Measurements from ENCODE around the gene MAP1LC3C.
"Not testable (repeated sequence)": the region's sequence is repeated elsewhere in the genome, so short reads cannot be mapped to it uniquely, and the experiment has no call there.

Gene MAP1LC3C

GRCh38 chr1:242004751-242005495 lies 6.0 kb upstream of the MAP1LC3C start:
- Mint-ChIP-seq H3K9me3 (no peaks in the 10 kb centered on the region), H3K4me3 (no peak overlapping the region), H3K27me3 (peaks cover 12% of the 10 kb centered on the region), H3K4me1 (ENCODE audit: low read depth) (no peaks in the 10 kb centered on the region), H3K36me3 (ENCODE audit: low read depth) (no peaks in the 10 kb centered on the region), H3K27ac (no peak overlapping the region)
- DNase-seq: no peak

GRCh38 chr1:242002510-242002909 lies 3.6 kb upstream of the MAP1LC3C start:
- DNase-seq: no peak
- Mint-ChIP-seq H3K4me3 (no peak overlapping the region), H3K27me3 (peaks cover 10% of the 10 kb centered on the region), H3K36me3 (ENCODE audit: low read depth) (no peaks in the 10 kb centered on the region), H3K9me3 (no peaks in the 10 kb centered on the region), H3K27ac (no peak overlapping the region), H3K4me1 (ENCODE audit: low read depth) (peaks cover 5% of the 10 kb centered on the region)

- Mint-ChIP-seq H3K4me3 (no peak overlapping the region), H3K9me3 (no peaks in the 10 kb centered on the region), H3K4me1 (ENCODE audit: low read depth) (peaks cover 5% of the 10 kb centered on the region), H3K27ac (no peak overlapping the region), H3K36me3 (ENCODE audit: low read depth) (no peaks in the 10 kb centered on the region), H3K27me3 (peaks cover 6% of the 10 kb centered on the region)
- DNase-seq: no peak
These were observed 3.2 kb upstream of the MAP1LC3C start for GRCh38 chr1:242002072-242002471.

GRCh38 chr1:242000434-242000833 lies 1.5 kb upstream of the MAP1LC3C start:
- Mint-ChIP-seq H3K36me3 (ENCODE audit: low read depth) (no peaks in the 10 kb centered on the region), H3K27me3 (peaks cover 6% of the 10 kb centered on the region), H3K9me3 (no peaks in the 10 kb centered on the region), H3K4me1 (ENCODE audit: low read depth) (peaks cover 5% of the 10 kb centered on the region), H3K4me3 (no peak overlapping the region), H3K27ac (no peak overlapping the region)
- no peak for DNase-seq

- Mint-ChIP-seq H3K4me1 (ENCODE audit: low read depth) (peaks cover 5% of the 10 kb centered on the region), H3K36me3 (ENCODE audit: low read depth) (no peaks in the 10 kb centered on the region), H3K27me3 (peaks cover 6% of the 10 kb centered on the region), H3K27ac (no peak overlapping the region), H3K4me3 (peak overlapping the region; percentile 65), H3K9me3 (no peaks in the 10 kb centered on the region)
- peak; percentile 73 for DNase-seq
These were observed 431 bp downstream of the MAP1LC3C start for GRCh38 chr1:241998412-241998921.

- no peak for DNase-seq
- Mint-ChIP-seq H3K27ac (no peak overlapping the region), H3K36me3 (ENCODE audit: low read depth) (no peaks in the 10 kb centered on the region), H3K27me3 (peaks cover 12% of the 10 kb centered on the region), H3K4me3 (no peak overlapping the region), H3K4me1 (ENCODE audit: low read depth) (peaks cover 5% of the 10 kb centered on the region), H3K9me3 (no peaks in the 10 kb centered on the region)
These were observed 1.4 kb downstream of the MAP1LC3C start for GRCh38 chr1:241997401-241997998.

GRCh38 chr1:241994171-241994570 lies 4.7 kb downstream of the MAP1LC3C start:
- Mint-ChIP-seq H3K27me3 (peaks cover 11% of the 10 kb centered on the region), H3K4me3 (no peak overlapping the region), H3K27ac (no peak overlapping the region)

GRCh38 chr1:241992734-241993133 lies 6.2 kb downstream of the MAP1LC3C start:
- H3K36me3 Mint-ChIP-seq (ENCODE audit: low read depth): no peaks in the 10 kb centered on the region

More at GRCh38 chr1:241994171-241994570, 4.7 kb downstream of the MAP1LC3C start:
- Mint-ChIP-seq H3K36me3 (ENCODE audit: low read depth) (no peaks in the 10 kb centered on the region), H3K9me3 (no peaks in the 10 kb centered on the region), H3K4me1 (ENCODE audit: low read depth) (peaks cover 5% of the 10 kb centered on the region)
- DNase-seq: no peak

GRCh38 chr1:241990040-241990439 lies 8.9 kb downstream of the MAP1LC3C start:
- no peaks in the 10 kb centered on the region for H3K36me3 Mint-ChIP-seq (ENCODE audit: low read depth)
- H3K4me1 Mint-ChIP-seq (ENCODE audit: low read depth): no peaks in the 10 kb centered on the region
- no peak for DNase-seq
- H3K27ac Mint-ChIP-seq: no peak overlapping the region
- H3K4me3 Mint-ChIP-seq: no peak overlapping the region
- H3K27me3 Mint-ChIP-seq: peaks cover 9% of the 10 kb centered on the region
- no peaks in the 10 kb centered on the region for H3K9me3 Mint-ChIP-seq

More at GRCh38 chr1:241992734-241993133, 6.2 kb downstream of the MAP1LC3C start:
- Mint-ChIP-seq H3K4me1 (ENCODE audit: low read depth) (no peaks in the 10 kb centered on the region), H3K27me3 (peaks cover 10% of the 10 kb centered on the region), H3K4me3 (no peak overlapping the region), H3K27ac (no peak overlapping the region), H3K9me3 (no peaks in the 10 kb centered on the region)
- no peak for DNase-seq

GRCh38 chr1:241988389-241988930 lies 10.4 kb downstream of the MAP1LC3C start:
- not testable (repeated sequence) for DNase-seq; H3K4me1 Mint-ChIP-seq (ENCODE audit: low read depth); H3K4me3 Mint-ChIP-seq; H3K27me3 Mint-ChIP-seq; H3K36me3 Mint-ChIP-seq (ENCODE audit: low read depth); H3K27ac Mint-ChIP-seq; H3K9me3 Mint-ChIP-seq

GRCh38 chr1:241985787-241986186 lies 13.1 kb downstream of the MAP1LC3C start:
- H3K9me3 Mint-ChIP-seq: no peaks in the 10 kb centered on the region
- peaks cover 2% of the 10 kb centered on the region for H3K27me3 Mint-ChIP-seq
- H3K4me1 Mint-ChIP-seq (ENCODE audit: low read depth): no peaks in the 10 kb centered on the region
- no peaks in the 10 kb centered on the region for H3K36me3 Mint-ChIP-seq (ENCODE audit: low read depth)
- DNase-seq: no peak
- H3K27ac Mint-ChIP-seq: no peak overlapping the region
- H3K4me3 Mint-ChIP-seq: no peak overlapping the region

- no peaks in the 10 kb centered on the region for H3K9me3 Mint-ChIP-seq
- no peaks in the 10 kb centered on the region for H3K27me3 Mint-ChIP-seq
- no peak for DNase-seq
- no peaks in the 10 kb centered on the region for H3K36me3 Mint-ChIP-seq (ENCODE audit: low read depth)
- no peaks in the 10 kb centered on the region for H3K4me1 Mint-ChIP-seq (ENCODE audit: low read depth)
- no peak overlapping the region for H3K4me3 Mint-ChIP-seq
- H3K27ac Mint-ChIP-seq: no peak overlapping the region
These were observed 19.0 kb downstream of the MAP1LC3C start for GRCh38 chr1:241979926-241980325.

GRCh38 chr1:241979071-241979470 lies 19.8 kb downstream of the MAP1LC3C start:
- no peaks in the 10 kb centered on the region for H3K9me3 Mint-ChIP-seq
- H3K4me3 Mint-ChIP-seq: no peak overlapping the region
- H3K27ac Mint-ChIP-seq: no peak overlapping the region
- H3K4me1 Mint-ChIP-seq (ENCODE audit: low read depth): no peaks in the 10 kb centered on the region
- no peaks in the 10 kb centered on the region for H3K27me3 Mint-ChIP-seq
- no peaks in the 10 kb centered on the region for H3K36me3 Mint-ChIP-seq (ENCODE audit: low read depth)
- DNase-seq: no peak

- H3K4me3 Mint-ChIP-seq: no peak overlapping the region
- no peaks in the 10 kb centered on the region for H3K27me3 Mint-ChIP-seq
- no peaks in the 10 kb centered on the region for H3K9me3 Mint-ChIP-seq
- H3K4me1 Mint-ChIP-seq (ENCODE audit: low read depth): no peaks in the 10 kb centered on the region
- no peak overlapping the region for H3K27ac Mint-ChIP-seq
- H3K36me3 Mint-ChIP-seq (ENCODE audit: low read depth): no peaks in the 10 kb centered on the region
- DNase-seq: no peak
These were observed 22.7 kb downstream of the MAP1LC3C start for GRCh38 chr1:241976229-241976628.

Data from activated T-cell treated with anti-CD3 and anti-CD28 coated beads, Interleukin-2, amount 50 U/mL, for 24 hours (primary cell).